CD14-positive monocyte (primary cell): ENCODE results near the gene CAMK2N2. TPM values are rescaled to one million over a fixed set of nuclear protein-coding genes. Genes with fewer than 3 reads are reported as not detected.

Experiments
- DNase-seq, 3 donors: peaks; one replicate each; pipeline ENCODE4 v3.0.0-alpha.2; 2011 to 2022
- H2AFZ ChIP-seq: 2 replicates; pipeline ENCODE4 v1.6.0; 2012; ENCODE audit warnings: mild to moderate bottlenecking, low read depth, low read length, inconsistent platforms; ENCODE audit not compliant: insufficient read depth, poor library complexity, severe bottlenecking
- H3K27ac ChIP-seq, 2 donors: 1 replicate in 1 of 2; 2 replicates in 1 of 2; pipeline ENCODE4 v1.5.1; 2012 to 2013; ENCODE audit warnings: low read length in 2 of 2, control low read depth in 1 of 2, inconsistent platforms in 1 of 2, low read depth in 1 of 2, mild to moderate bottlenecking in 1 of 2
- H3K27me3 ChIP-seq, 2 donors: one replicate each; pipeline versions ENCODE4 v1.6.0 to v1.6.1; 2011 to 2013; ENCODE audit warnings: low read length in 2 of 2; ENCODE audit not compliant: control insufficient read depth in 2 of 2, insufficient read depth in 2 of 2
- H3K36me3 ChIP-seq, 2 donors: replicated peaks in 1 of 2; 1 replicate in 1 of 2; 2 replicates in 1 of 2; pipeline versions ENCODE4 v1.5.1 to v1.6.1; 2012 to 2013; ENCODE audit warnings: low read length in 2 of 2, control low read depth in 1 of 2, inconsistent platforms in 1 of 2, mild to moderate bottlenecking in 1 of 2; ENCODE audit not compliant: insufficient read depth in 2 of 2, control insufficient read depth in 1 of 2
- H3K4me1 ChIP-seq, 2 donors: 1 replicate in 1 of 2; 2 replicates in 1 of 2; pipeline versions ENCODE4 v1.5.1 to v1.6.1; 2012 to 2013; ENCODE audit warnings: low read length in 2 of 2, control low read depth in 1 of 2, inconsistent platforms in 1 of 2, mild to moderate bottlenecking in 1 of 2, moderate library complexity in 1 of 2; ENCODE audit not compliant: insufficient read depth in 2 of 2, control insufficient read depth in 1 of 2
- H3K4me2 ChIP-seq: replicated peaks from 2 replicates; pipeline ENCODE3; 2012; ENCODE audit warnings: low read length, moderate library complexity, mild to moderate bottlenecking; ENCODE audit not compliant: poor library complexity, severe bottlenecking; ENCODE audit errors: extremely low read depth
- H3K4me3 ChIP-seq, 3 experiments: fragments of 200-600 bp in 1 of 3; sonication (generic) in 1 of 3; replicated peaks in 1 of 3; 1 replicate in 2 of 3; 2 replicates in 1 of 3; pipeline ENCODE4 v1.5.1; 2011 to 2013; ENCODE audit warnings: low read length in 3 of 3, mild to moderate bottlenecking in 3 of 3, control low read depth in 2 of 3, low read depth in 2 of 3, inconsistent platforms in 1 of 3, moderate library complexity in 1 of 3
- H3K79me2 ChIP-seq: 2 replicates; pipeline ENCODE4 v1.6.0; 2012; ENCODE audit warnings: mild to moderate bottlenecking, control low read depth, inconsistent platforms, low read length, moderate library complexity; ENCODE audit not compliant: insufficient read depth
- H3K9ac ChIP-seq: 2 replicates; pipeline ENCODE4 v1.6.0; 2017; ENCODE audit warnings: low read length, mild to moderate bottlenecking; ENCODE audit not compliant: insufficient read depth, poor library complexity, severe bottlenecking
- H3K9me3 ChIP-seq, 2 donors: replicated peaks in 1 of 2; 1 replicate in 1 of 2; 2 replicates in 1 of 2; pipeline versions ENCODE4 v1.5.1 to v1.6.1; 2012 to 2013; ENCODE audit warnings: low read length in 2 of 2, control low read depth in 1 of 2; ENCODE audit not compliant: control insufficient read depth in 1 of 2, insufficient read depth in 1 of 2
- H4K20me1 ChIP-seq: 2 replicates; pipeline ENCODE4 v1.6.0; 2012; ENCODE audit warnings: mild to moderate bottlenecking, low read length, control low read depth, moderate library complexity; ENCODE audit not compliant: insufficient read depth
- H3K27ac Mint-ChIP-seq, 7 donors: one replicate each; pipeline ENCODE4 v1.8.0; 2020; ENCODE audit warnings: mild to moderate bottlenecking in 7 of 7, mixed read lengths in 7 of 7, moderate library complexity in 6 of 7, inconsistent platforms in 2 of 7
- H3K27me3 Mint-ChIP-seq, 3 donors: one replicate each; pipeline ENCODE4 v1.8.0; 2021 to 2022; ENCODE audit warnings: low read depth in 3 of 3, mild to moderate bottlenecking in 3 of 3, mixed read lengths in 3 of 3, moderate library complexity in 3 of 3, inconsistent platforms in 1 of 3
- H3K36me3 Mint-ChIP-seq, 2 donors: one replicate each; pipeline ENCODE4 v1.8.0; 2020; ENCODE audit warnings: mixed read lengths in 2 of 2, inconsistent platforms in 1 of 2, mild to moderate bottlenecking in 1 of 2
- H3K4me1 Mint-ChIP-seq: one replicate; pipeline ENCODE4 v1.8.0; 2020; ENCODE audit warnings: mild to moderate bottlenecking, mixed read lengths
- H3K4me3 Mint-ChIP-seq, 2 donors: one replicate each; pipeline ENCODE4 v1.8.0; 2020; ENCODE audit warnings: mild to moderate bottlenecking in 2 of 2, mixed read lengths in 2 of 2, moderate library complexity in 1 of 2
- H3K9me3 Mint-ChIP-seq, 7 donors: one replicate each; pipeline ENCODE4 v1.8.0; 2020 to 2022; ENCODE audit warnings: mixed read lengths in 7 of 7, mild to moderate bottlenecking in 6 of 7, moderate library complexity in 6 of 7, inconsistent platforms in 2 of 7
- WGBS: methylation state at CpG from one replicate; pipeline ENCODE4 v1.1.5; 2013; ENCODE audit warnings: missing lambda C conversion rate; ENCODE audit not compliant: insufficient coverage; 5-methylcytosine and 5-hydroxymethylcytosine counted together
- intact Hi-C, 2 donors: fragments of 100-400 bp; cut with micrococcal nuclease; formaldehyde crosslinking; loops; one replicate each; pipeline versions ENCODE4 v1.15.0 to v1.15.1; 2023
- polyA plus RNA-seq, 3 donors: library from polyadenylated mRNA; depleted of rRNA in 1 of 3; unstranded in 2 of 3; stranded (reverse) in 1 of 3; fragments of 300-500 nt in 2 of 3; fragments of >200 nt in 1 of 3; fragmentation: Illumina TruSeq in 2 of 3; gene quantifications; 1 replicate in 2 of 3; 2 replicates in 1 of 3; pipeline ENCODE4 v1.2.3, GENCODE V29; 2012 to 2021
- TF ChIP-seq, protein P1 (sequence below): fragments of 200-600 bp; IDR thresholded peaks from one replicate; pipeline ENCODE4 v1.8.0; 2022; ENCODE audit warnings: antibody characterized with exemption, mild to moderate bottlenecking

The CAMK2N2 gene
- polyA plus RNA-seq, 3 donors = not detected

DNA sequence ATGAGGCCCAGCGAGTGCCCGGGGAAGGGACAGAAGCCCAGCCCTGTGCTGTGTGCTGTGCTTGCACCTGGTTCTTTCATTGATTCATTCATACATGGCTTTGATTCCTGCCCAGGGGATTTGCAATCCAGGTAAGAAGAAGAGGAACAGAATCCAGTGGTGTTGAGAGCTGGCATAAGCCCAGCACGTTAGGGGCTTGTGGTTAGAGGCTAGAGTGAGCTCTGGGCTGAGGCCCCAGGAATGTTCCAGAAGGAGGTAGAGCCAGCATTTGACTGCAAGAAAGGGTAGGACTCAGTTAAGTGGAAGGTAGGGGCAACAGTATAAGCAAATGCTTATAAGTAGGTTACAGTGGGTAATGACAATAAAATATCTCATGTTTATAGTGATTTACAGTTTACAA, 29.7 kb downstream of the CAMK2N2 start:
- Histone ChIP-seq H4K20me1 (no peaks in the 10 kb centered on the region), H3K4me2 (no peak overlapping the region), H3K27ac (no peak overlapping the region), H3K79me2 (no peaks in the 10 kb centered on the region), H3K4me3 (no peak overlapping the region), H2AFZ (no peak overlapping the region), H3K9ac (no peak overlapping the region), H3K4me1 (peaks cover 4 to 8% of the 10 kb centered on the region in 2 donors), H3K27me3 (peaks cover 49 to 57% of the 10 kb centered on the region in 2 donors), H3K9me3 (peaks cover 0 to 15% of the 10 kb centered on the region in 2 donors), H3K36me3 (no peaks in the 10 kb centered on the region)
- peak overlapping the region in 1 of 7 donors; percentile 47 for H3K27ac Mint-ChIP-seq
- peak overlapping the region in 1 of 2 donors; percentile 81 for H3K4me3 Mint-ChIP-seq
- TF ChIP-seq, protein P1, sequence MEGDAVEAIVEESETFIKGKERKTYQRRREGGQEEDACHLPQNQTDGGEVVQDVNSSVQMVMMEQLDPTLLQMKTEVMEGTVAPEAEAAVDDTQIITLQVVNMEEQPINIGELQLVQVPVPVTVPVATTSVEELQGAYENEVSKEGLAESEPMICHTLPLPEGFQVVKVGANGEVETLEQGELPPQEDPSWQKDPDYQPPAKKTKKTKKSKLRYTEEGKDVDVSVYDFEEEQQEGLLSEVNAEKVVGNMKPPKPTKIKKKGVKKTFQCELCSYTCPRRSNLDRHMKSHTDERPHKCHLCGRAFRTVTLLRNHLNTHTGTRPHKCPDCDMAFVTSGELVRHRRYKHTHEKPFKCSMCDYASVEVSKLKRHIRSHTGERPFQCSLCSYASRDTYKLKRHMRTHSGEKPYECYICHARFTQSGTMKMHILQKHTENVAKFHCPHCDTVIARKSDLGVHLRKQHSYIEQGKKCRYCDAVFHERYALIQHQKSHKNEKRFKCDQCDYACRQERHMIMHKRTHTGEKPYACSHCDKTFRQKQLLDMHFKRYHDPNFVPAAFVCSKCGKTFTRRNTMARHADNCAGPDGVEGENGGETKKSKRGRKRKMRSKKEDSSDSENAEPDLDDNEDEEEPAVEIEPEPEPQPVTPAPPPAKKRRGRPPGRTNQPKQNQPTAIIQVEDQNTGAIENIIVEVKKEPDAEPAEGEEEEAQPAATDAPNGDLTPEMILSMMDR = no peak
- peaks cover 0 to 16% (median 6%) of the 10 kb centered on the region in 7 donors for H3K9me3 Mint-ChIP-seq
- no peak for DNase-seq
- H3K4me1 Mint-ChIP-seq = peaks cover 8% of the 10 kb centered on the region
- intact Hi-C loops = no loop called here
- H3K36me3 Mint-ChIP-seq = no peaks in the 10 kb centered on the region
- H3K27me3 Mint-ChIP-seq = peaks cover 54 to 70% (median 57%) of the 10 kb centered on the region in 3 donors
- WGBS = 58% methylated on average over 3 of the region's 3 CpGs

DNA sequence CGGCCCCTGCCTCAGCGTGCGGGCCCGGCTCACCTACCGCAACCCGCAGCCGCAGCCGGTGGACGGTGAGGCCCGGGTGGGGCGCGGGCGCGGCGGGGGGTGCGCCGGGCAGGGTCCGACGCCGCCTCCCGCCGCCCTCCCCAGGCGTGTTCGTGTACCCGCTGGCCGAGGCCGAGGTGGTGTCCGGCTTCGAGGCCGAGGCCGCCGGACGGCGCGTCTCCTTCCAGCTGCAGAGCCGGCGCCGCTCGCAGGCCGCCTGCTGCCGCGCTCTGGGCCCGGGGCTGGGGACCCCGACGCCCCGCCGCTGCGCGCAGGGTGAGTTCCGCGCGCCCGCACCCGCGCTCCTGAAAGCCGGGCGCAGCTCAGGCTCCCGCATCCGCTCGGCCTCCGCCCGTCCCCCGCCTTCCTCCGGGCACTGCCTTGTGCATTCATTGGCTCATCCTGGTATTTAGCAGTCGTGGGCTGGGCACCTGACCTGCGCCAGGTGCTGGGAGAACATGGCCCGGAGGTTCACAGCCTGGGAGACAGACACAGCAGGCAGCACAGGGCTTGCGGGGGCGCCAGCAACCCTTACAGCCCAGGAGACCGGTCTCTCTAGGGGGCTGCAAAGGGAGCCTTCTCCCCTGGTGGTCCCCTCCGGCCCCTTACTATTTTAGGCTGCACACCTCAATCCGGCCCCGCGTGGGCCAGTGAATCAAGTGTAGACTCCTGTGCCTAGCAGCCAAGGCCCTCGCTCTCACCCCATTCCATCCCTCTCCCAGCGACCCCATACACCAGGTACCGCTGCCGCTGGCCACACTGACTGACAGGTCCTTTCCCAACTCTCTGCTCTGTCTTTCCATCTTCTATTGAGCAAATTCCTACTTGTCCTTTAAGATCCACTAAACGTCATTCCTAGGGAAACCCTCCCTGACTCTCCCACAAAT, 30.5 kb downstream of the CAMK2N2 start:
- H3K36me3 Mint-ChIP-seq = no peaks in the 10 kb centered on the region
- peaks cover 58 to 76% (median 64%) of the 10 kb centered on the region in 3 donors for H3K27me3 Mint-ChIP-seq
- no peak overlapping the region for H3K9ac ChIP-seq
- peak overlapping the region; percentile 15 for H3K4me2 ChIP-seq
- peaks cover 4 to 8% of the 10 kb centered on the region in 2 donors for H3K4me1 ChIP-seq
- peak overlapping the region in 1 of 7 donors; percentile 47 for H3K27ac Mint-ChIP-seq
- no peaks in the 10 kb centered on the region for H3K79me2 ChIP-seq
- H3K4me1 Mint-ChIP-seq = peaks cover 8% of the 10 kb centered on the region
- H3K36me3 ChIP-seq = no peaks in the 10 kb centered on the region
- H3K9me3 Mint-ChIP-seq = peaks cover 0 to 16% (median 6%) of the 10 kb centered on the region in 7 donors
- no peak overlapping the region for H3K4me3 ChIP-seq
- peaks cover 50 to 60% of the 10 kb centered on the region in 2 donors for H3K27me3 ChIP-seq
- no peak overlapping the region for H2AFZ ChIP-seq
- peaks cover 0 to 15% of the 10 kb centered on the region in 2 donors for H3K9me3 ChIP-seq
- peak overlapping the region in 1 of 2 donors; percentile 81 for H3K4me3 Mint-ChIP-seq
- TF ChIP-seq, protein P1 = no peak
- no peak overlapping the region for H3K27ac ChIP-seq
- no peak for DNase-seq
- no peaks in the 10 kb centered on the region for H4K20me1 ChIP-seq
- WGBS = 6% methylated on average over 79 of the region's 79 CpGs
- intact Hi-C loops = no loop called here
